H7 (cell line): ENCODE measurements around the gene SHISAL2A. TPM values are rescaled to one million over a fixed set of nuclear protein-coding genes. Genes with fewer than 3 reads are reported as not detected.

Source experiments
- DNase-seq: peaks from one replicate; pipeline ENCODE4 v3.0.0; 2012
- H3K27me3 ChIP-seq: 2 replicates; pipeline ENCODE4 v1.6.0; 2011; ENCODE audit warnings: mild to moderate bottlenecking, low read length; ENCODE audit not compliant: control insufficient read depth, insufficient read depth
- H3K36me3 ChIP-seq: replicated peaks from 2 replicates; pipeline ENCODE4 v1.5.1; 2011; ENCODE audit warnings: low read length; ENCODE audit not compliant: control insufficient read depth, insufficient read depth
- H3K4me3 ChIP-seq: 2 replicates; pipeline ENCODE4 v1.5.1; 2011; ENCODE audit warnings: low read depth, mild to moderate bottlenecking, control low read depth, low read length, moderate library complexity; ENCODE audit not compliant: insufficient read depth
- total RNA-seq: library from RNA; depleted of rRNA; stranded (reverse); fragments of >200 nt; shearing (Covaris generic); gene quantifications from 2 replicates; pipeline ENCODE4 v1.2.3, GENCODE V29; 2014

SHISAL2A gene
- total RNA-seq, 1 experiment from 2014 or later, result 1.3 TPM

DNA sequence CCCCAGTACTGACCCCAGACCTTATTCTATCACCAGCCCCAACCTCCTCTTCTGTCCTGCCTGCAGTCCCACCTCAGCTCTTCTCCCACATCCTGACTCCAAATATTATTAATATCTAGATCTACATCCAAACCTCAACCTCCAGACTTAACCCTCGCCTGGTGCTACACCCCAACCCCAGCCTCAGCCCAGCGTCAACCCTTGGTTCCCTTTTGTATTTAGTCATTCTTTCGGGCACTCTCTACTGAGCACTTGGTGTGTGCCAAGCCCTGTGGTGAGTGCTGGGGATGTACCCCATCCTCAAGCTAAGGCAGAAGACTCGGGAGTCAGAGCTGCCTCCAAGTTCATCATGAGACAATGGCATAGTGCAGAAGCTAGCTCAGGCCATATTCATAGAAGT, 1.1 kb downstream of the SHISAL2A start:
- Histone ChIP-seq H3K36me3 (no peaks in the 10 kb centered on the region), H3K27me3 (peaks cover 36% of the 10 kb centered on the region), H3K4me3 (no peak overlapping the region)
- DNase-seq, result no peak

DNA sequence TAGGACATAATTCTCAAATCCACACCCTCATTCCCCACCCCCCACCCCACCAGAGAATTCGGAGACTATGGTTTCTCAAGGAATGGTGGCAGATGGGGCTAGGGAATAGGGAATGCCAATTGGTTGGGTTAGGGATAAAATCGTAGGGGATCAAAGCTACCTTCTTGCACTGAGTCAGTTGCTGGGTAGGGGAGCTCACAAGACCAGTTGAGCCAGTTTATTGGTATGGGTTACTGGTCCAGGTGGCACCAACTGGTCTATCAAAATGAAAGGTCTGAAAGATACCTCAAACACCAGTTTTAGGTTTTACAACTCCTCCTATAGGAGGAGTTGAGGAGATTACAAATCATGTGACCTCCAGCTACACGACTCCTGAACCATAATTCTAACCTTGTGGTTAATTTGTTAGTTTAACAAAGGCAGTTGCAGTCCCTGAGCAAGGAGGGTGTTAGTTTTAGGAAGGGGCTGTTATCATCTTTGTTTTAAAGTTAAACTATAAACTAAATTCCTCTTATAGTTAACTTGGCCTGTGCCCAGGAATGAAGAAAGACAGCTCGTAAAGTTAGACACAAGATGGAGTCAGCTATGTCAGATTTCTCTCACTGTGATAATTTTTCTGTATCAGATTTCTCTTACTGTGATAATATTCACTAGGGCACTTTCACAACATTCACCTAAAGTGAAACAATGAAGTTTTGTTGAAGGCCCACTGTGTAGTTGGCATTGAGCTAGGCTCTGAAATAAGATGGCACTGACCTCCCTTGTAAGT, 2.5 kb downstream of the SHISAL2A start:
- DNase-seq, result no peak
- Histone ChIP-seq H3K36me3 (no peaks in the 10 kb centered on the region), H3K4me3 (no peak overlapping the region), H3K27me3 (peaks cover 36% of the 10 kb centered on the region)

DNA sequence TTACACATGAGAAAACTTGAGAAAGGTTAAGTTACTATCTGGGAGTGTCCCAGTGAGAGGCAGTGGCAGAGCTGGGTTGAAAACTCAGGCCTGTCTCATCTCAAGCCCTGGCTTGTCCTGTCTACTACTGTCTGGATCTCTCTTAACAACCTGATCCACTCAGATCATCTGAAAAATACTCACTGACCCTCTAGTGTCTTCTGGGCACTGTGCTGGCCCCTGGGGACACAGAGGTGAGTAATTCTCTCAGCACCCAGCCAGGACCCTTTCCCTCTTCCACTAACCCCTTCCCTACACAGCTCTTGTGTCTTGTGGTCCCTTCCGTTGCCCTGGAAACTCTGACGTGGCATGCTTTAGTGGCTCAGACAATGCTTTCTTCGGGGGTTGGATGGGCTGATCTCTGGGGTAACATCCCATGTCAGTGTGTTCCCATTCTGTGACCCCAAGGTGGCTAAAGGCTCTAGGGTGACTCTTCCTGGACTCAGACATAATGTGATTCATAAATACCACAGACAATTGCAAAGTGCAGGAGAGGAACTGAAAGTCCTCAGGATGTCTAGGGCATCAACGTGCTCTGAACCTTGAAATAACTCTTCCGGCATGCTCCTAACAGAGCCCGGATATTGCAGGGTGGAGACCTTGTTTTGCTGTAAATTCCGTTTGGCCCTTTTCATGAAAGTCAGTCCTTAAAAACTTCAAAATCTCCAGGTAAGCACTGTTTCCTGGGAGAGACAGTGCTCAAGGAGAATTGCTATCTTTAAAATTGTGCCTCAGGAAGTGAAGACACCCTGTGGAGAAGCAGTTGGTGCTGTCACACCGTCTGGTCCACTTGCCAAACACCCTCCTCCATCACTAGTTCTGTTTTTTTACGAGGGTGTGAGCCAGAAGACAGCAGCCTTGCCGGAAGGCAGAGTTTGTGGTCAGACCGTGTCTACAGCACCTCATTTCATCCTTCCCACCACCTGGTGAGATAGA, 4.0 kb downstream of the SHISAL2A start:
- no peak for DNase-seq
- no peaks in the 10 kb centered on the region for H3K36me3 ChIP-seq
- H3K27me3 ChIP-seq, result peaks cover 30% of the 10 kb centered on the region
- H3K4me3 ChIP-seq, result no peak overlapping the region

DNA sequence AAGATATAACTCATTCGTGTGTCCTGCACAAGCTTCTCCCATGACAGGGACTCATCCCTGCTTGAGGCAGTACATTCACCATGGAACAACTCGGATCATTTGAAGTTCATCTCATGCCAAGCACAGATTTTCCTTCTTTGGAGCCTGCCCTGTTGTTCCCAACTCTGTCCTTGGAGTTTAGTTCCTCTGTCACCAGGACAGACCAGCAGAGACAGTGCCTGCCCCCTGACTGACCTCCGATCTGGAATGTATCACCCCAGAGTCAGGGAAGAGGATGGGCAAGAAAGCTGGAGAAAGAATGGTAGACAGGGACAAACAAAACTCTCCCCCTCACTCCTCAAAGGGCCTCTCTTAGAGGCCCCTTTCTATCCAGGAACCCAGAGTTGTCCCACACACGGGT, 5.0 kb downstream of the SHISAL2A start:
- DNase-seq, result no peak
- H3K4me3 ChIP-seq, result no peak overlapping the region
- no peaks in the 10 kb centered on the region for H3K36me3 ChIP-seq
- H3K27me3 ChIP-seq, result peaks cover 20% of the 10 kb centered on the region

DNA sequence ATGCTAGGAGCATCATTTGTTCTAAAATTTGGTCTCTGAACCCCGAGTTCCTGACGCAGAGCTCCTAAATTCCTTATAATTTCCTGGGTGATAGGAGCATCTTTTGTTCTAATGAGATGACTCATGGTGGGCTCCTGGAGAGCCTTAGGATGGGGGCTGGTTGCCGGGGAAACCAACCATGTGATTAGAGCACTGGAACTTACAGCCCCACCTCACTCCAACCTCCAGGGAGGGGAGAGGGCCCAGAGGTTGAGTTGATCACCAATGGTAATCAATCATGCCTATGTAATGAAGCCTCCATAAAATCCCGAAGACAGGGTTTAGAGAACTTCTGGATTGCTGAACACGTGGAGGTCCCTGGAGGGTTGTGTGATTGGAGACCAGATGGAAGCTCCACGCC, 7.7 kb downstream of the SHISAL2A start:
- Histone ChIP-seq H3K27me3 (peaks cover 2% of the 10 kb centered on the region; the same call in 1 of the 2 replicates), H3K36me3 (no peaks in the 10 kb centered on the region), H3K4me3 (no peak overlapping the region)
- no peak for DNase-seq

DNA sequence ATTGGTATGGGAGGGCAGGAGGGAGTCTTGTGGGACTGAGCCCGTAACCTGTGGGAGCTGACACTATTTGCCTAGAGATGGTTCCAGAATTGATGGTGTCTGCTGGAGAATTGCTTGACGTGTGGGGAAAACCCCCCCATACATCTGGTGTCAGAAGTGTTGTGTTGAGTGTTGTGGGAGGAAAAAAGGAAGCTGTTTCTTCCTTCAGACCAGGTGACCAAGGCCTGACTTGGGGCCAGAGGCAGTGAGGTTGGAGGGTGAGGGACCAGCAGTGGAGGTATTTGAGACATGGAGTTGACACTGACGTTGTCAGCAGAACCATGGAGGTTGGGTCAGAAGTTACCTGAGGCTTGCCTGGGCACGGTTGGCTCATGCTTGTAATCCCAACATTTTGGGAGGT, 8.3 kb downstream of the SHISAL2A start:
- DNase-seq, result no peak
- H3K27me3 ChIP-seq, result peaks cover 2% of the 10 kb centered on the region; the same call in 1 of the 2 replicates
- H3K36me3 ChIP-seq, result no peaks in the 10 kb centered on the region
- H3K4me3 ChIP-seq, result no peak overlapping the region

DNA sequence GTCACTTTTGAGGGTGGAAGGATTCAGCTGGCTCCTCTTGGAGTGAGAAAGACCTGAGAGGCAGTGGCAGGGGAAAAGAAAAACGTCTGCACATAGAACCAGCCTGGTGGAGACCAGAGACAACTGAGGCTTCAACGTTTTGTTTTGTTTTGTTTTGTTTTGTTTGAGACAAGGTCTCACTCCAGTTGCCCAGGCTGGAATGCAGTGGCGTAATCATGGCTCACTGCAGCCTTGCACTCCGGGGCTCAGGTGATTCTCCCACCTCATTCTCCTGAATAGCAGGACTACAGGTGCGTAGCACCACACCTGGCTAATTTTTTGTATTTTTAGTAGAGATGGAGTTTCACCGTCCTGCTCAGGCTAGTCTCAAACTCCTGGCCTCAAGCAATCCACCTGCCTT, 12.3 kb downstream of the SHISAL2A start:
- H3K4me3 ChIP-seq, result no peak overlapping the region
- H3K36me3 ChIP-seq, result no peaks in the 10 kb centered on the region
- no peak for DNase-seq
- no peaks in the 10 kb centered on the region; the same call in 1 of the 2 replicates for H3K27me3 ChIP-seq

DNA sequence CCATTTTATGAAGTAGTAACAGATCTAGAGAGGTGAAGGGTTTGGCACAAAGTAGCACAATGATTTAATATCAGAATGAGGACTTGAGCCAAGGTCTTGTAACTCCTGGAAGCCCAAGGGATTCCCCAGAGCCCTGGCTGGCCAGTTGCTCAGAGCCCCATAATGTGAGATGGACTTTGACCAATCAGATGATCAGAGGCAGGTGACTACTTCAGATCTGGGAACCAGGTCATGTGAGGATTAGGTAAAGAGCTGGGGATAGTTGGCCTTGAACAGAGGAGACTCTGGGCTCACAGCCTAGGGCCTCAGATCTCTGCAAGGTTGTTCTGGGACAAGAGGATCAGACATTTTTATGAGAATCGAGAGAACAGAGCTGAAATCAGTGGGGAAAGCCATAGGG, 18.9 kb downstream of the SHISAL2A start:
- no peak for DNase-seq
- no peaks in the 10 kb centered on the region for H3K36me3 ChIP-seq
- H3K27me3 ChIP-seq, result no peaks in the 10 kb centered on the region; the same call in 1 of the 2 replicates
- no peak overlapping the region for H3K4me3 ChIP-seq

DNA sequence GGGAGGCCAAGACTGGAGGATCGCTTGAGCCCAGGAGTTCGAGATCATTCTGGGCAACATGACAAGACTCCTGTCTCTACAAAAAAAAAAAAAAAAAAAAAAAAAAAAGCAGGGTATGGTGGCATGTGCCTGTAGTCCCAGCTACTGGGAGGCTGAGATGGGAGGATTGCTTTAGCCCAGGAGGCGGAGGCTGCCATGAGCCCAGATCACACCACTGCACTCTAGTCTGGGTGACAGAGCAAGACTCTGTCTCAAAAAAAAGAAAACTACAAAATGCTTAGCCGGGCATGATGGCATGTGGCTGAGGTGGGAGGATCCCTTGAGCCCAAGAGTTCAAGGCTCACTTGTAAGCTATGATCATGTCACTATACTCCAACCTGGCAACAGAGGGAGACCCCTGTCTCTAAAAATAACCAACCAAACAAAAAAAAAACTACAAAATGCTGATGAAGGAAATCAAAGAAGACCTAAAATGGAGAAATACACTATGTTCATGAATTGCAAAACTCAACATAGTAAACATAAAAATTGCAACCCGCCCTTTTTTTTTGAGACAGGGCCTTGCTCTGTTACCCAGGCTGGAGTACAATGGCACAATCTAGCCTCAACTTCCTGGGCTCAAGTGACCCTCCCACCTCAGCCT, 20.4 kb downstream of the SHISAL2A start:
- no peaks in the 10 kb centered on the region; the same call in 1 of the 2 replicates for H3K27me3 ChIP-seq
- no peak for DNase-seq
- H3K36me3 ChIP-seq, result no peaks in the 10 kb centered on the region
- no peak overlapping the region for H3K4me3 ChIP-seq

DNA sequence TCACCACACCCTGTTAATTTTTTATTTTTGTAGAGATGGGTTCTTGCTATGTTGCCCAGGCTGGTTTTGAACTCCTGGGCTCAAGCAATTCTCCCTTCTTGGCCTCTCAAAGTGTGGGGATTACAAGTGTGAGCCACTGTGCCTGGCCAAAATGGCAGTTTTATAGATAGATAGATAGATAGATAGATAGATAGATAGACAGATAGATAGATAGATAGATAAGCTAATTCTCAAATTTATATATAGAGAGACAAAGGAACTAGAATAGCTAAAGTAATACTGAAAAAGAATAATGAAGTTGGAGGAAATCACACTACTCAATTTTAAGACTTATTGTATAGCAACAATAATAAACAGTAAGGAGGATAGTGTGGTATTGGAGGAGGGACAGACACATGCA, 21.1 kb downstream of the SHISAL2A start:
- no peak for DNase-seq
- Histone ChIP-seq H3K4me3 (no peak overlapping the region), H3K27me3 (no peaks in the 10 kb centered on the region; the same call in 1 of the 2 replicates), H3K36me3 (no peaks in the 10 kb centered on the region)

DNA sequence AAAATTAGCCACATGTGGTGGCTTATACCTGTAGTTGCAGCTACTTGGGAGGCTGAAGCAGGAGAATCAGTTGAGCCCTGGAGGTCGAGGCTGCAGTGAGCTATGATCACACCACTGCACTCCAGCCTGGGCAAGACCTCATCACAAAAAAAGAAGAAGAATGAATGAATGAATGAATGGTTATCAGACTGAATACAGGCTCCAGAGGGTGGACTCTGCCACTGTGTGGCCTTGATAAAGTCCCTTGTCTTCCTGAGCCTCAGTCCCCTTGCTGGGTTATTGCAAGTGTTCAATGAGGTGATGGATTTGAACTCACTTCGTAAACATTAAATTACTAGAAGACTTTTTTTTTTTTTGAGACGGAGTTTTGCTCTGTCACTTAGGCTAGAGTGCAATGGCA, 24.7 kb downstream of the SHISAL2A start:
- Histone ChIP-seq H3K27me3 (no peaks in the 10 kb centered on the region), H3K36me3 (no peaks in the 10 kb centered on the region), H3K4me3 (no peak overlapping the region)
- no peak for DNase-seq

DNA sequence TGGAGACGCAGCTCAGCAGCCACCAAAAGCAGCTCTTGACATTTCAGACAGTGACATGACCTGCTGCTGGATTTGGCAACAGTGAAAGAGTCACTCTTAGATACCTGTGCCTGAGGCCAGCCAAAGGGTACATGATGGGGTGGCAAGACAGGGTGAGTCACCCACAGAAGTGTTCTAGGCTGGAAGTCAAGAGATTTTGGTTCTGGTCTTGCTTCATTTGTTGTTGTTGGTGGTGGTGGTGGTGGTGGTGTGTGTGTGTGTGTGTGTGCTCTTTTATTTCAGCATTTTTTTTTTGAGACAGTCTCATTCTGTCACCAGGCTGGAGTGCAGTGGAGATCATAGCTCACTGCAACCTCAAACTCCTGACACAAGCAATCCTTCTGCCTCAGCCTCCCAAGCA, 25.8 kb downstream of the SHISAL2A start:
- no peak for DNase-seq
- Histone ChIP-seq H3K36me3 (no peaks in the 10 kb centered on the region), H3K27me3 (no peaks in the 10 kb centered on the region), H3K4me3 (no peak overlapping the region)

DNA sequence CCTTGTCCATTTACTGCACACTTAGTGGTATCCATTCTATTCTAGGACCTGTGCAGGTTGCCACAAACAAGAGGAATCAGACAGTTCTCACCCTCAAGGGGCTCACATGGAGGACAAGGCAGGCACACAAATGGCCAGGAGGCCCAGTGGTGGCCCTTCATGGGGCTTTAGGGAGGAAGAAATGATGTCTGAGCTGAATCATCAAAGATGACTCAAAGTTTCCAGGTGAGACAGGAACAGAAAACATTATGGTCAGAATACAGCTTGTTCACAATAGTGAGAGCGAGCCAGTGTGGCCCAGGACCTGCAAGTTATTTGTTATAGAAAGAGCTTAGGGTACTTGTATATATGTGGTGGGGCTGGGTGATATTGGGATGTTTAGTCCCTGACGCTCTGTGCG, 26.4 kb downstream of the SHISAL2A start:
- Histone ChIP-seq H3K4me3 (no peak overlapping the region), H3K27me3 (no peaks in the 10 kb centered on the region), H3K36me3 (no peaks in the 10 kb centered on the region)
- DNase-seq, result no peak

DNA sequence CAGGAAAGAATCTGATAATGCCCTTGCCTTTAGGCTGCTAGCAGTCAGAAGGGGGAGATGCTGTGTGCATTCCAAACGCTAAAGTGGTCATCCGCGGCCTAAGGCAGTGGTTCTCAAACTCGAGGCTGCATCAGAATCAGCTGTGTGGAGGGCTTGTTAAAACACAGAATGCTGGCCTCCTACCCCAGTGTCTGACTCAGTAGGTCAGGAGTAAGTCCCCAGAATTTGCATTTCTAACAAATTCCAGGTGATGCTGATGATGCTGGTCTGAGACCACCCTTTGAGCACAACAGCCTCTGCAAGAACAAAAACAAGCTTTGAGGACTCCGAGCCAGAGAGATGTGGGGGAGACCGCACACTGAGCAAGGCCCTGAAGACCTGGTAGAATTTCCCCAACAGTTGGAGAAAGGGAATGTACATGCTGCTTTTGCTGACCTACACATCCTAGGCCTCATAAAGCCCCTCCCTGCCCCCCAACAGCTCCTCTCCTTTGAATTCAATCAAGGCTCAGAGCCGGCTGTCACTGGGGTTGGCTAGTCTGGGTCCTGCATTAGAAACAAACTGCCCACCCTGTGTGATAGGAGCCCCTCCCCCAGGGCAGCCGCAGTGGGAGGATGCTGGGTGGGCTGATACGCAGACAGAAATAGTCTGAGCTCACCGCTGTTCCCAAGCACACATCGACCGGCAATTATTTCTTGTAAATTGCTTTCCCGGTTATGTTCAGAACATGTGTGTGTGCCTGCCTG, 27.1 kb downstream of the SHISAL2A start:
- H3K4me3 ChIP-seq, result no peak overlapping the region
- no peaks in the 10 kb centered on the region for H3K36me3 ChIP-seq
- DNase-seq, result peak; percentile 51
- H3K27me3 ChIP-seq, result no peaks in the 10 kb centered on the region
